K562 (cell line): ENCODE results near the gene EEF1A1. TPM values are rescaled to one million over a fixed set of nuclear protein-coding genes. Genes with fewer than 3 reads are reported as not detected.

Source experiments
- ARID2 ChIP-seq: fragments of 450-650 bp; IDR thresholded peaks from 2 replicates; pipeline ENCODE4 v1.6.1; 2017; ENCODE audit warnings: antibody characterized with exemption, mild to moderate bottlenecking
- ATF7 ChIP-seq: fragments of 450-650 bp; IDR thresholded peaks from 2 replicates; pipeline ENCODE4 v1.7.1; 2014; ENCODE audit warnings: mild to moderate bottlenecking, moderate library complexity
- CEBPG ChIP-seq, 3 experiments: fragments of 200-800 bp in 1 of 3; sonication (Bioruptor generic) in 1 of 3; sonication (generic) in 1 of 3; formaldehyde crosslinking in 1 of 3; IDR thresholded peaks in 2 of 3; conservative IDR thresholded peaks in 1 of 3; 2 replicates each; pipeline versions ENCODE4 v1.6.1 to v1.8.0; 2016 to 2022; ENCODE audit warnings: missing compliant biosample characterization in 2 of 3, missing genetic modification characterization in 2 of 3, mild to moderate bottlenecking in 1 of 3, missing genetic modification reagents in 1 of 3
- DACH1 ChIP-seq: fragments of 450-650 bp; IDR thresholded peaks from 2 replicates; pipeline ENCODE4 v1.6.1; 2018; ENCODE audit not compliant: partially characterized antibody
- FOXA3 ChIP-seq, 2 experiments: fragments of 450-650 bp in 1 of 2; sonication (generic) in 1 of 2; formaldehyde crosslinking; IDR thresholded peaks in 1 of 2; conservative IDR thresholded peaks in 1 of 2; 2 replicates each; pipeline versions ENCODE4 v1.4.0 to v1.8.0; 2020 to 2022; ENCODE audit warnings: mild to moderate bottlenecking in 2 of 2, missing genetic modification reagents in 1 of 2
- GTF2E2 ChIP-seq: fragments of 200-800 bp; sonication (Bioruptor generic); IDR thresholded peaks from 2 replicates; pipeline ENCODE4 v1.6.1; 2016; ENCODE audit warnings: missing genetic modification characterization, missing compliant biosample characterization
- JUN ChIP-seq, 2 experiments: sonication (generic) in 1 of 2; formaldehyde crosslinking in 1 of 2; IDR thresholded peaks; 2 replicates each; pipeline versions ENCODE4 v1.6.1 to v1.8.0; 2012 to 2022; ENCODE audit warnings: borderline replicate concordance in 2 of 2, mild to moderate bottlenecking in 2 of 2, improper control_type of control experiment in 1 of 2, low read depth in 1 of 2, low read length in 1 of 2, missing genetic modification reagents in 1 of 2
- KDM4B ChIP-seq, 2 experiments: fragments of 450-650 bp in 1 of 2; sonication (generic) in 1 of 2; IDR thresholded peaks; 2 replicates each; pipeline ENCODE4 v1.6.1; 2016 to 2017; ENCODE audit warnings: borderline replicate concordance in 2 of 2, antibody characterized with exemption in 1 of 2, low read depth in 1 of 2, mild to moderate bottlenecking in 1 of 2
- KHSRP ChIP-seq: fragments of 450-650 bp; IDR thresholded peaks from 2 replicates; pipeline ENCODE4 v1.6.1; 2017
- NONO ChIP-seq, 2 experiments: fragments of 200-400 bp in 1 of 2; fragments of 450-650 bp in 1 of 2; formaldehyde crosslinking in 1 of 2; IDR thresholded peaks; 2 replicates each; pipeline ENCODE4 v1.6.1; 2017; ENCODE audit warnings: low read depth in 2 of 2, mild to moderate bottlenecking in 2 of 2, moderate library complexity in 2 of 2, low read length in 1 of 2
- RFX5 ChIP-seq: IDR thresholded peaks from 2 replicates; pipeline ENCODE4 v1.6.1; 2011; ENCODE audit warnings: low read depth, mild to moderate bottlenecking, improper control_type of control experiment, low read length
- ZNF232 ChIP-seq: sonication (generic); formaldehyde crosslinking; IDR thresholded peaks from 2 replicates; pipeline ENCODE4 v1.8.0; 2022; ENCODE audit warnings: mild to moderate bottlenecking, missing genetic modification reagents
- ZNF282 ChIP-seq: sonication (generic); formaldehyde crosslinking; IDR thresholded peaks from 2 replicates; pipeline ENCODE4 v1.8.1; 2023; ENCODE audit warnings: missing genetic modification reagents
- ZNF354B ChIP-seq: fragments of 250-450 bp; sonication (Bioruptor Pico); IDR thresholded peaks from 2 replicates; pipeline ENCODE4 v1.4.0; 2020
- ZNF589 ChIP-seq: fragments of 200-800 bp; sonication (Bioruptor generic); IDR thresholded peaks from 2 replicates; pipeline ENCODE4 v1.6.1; 2016; ENCODE audit warnings: low read depth, missing genetic modification characterization, missing compliant biosample characterization
- ZNF778 ChIP-seq: fragments of 450-650 bp; formaldehyde crosslinking; IDR thresholded peaks from 2 replicates; pipeline ENCODE4 v1.4.0; 2020; ENCODE audit warnings: mild to moderate bottlenecking, moderate library complexity
- polyA plus RNA-seq, 8 experiments: library from polyadenylated mRNA; depleted of rRNA in 4 of 8; stranded (reverse) in 5 of 8; unstranded in 3 of 8; fragments of >200 nt; fragmentation: Nextera tagmentation in 2 of 8; fragmentation: Illumina TruSeq in 1 of 8; extraction: Ambion mirVana in 2 of 8; extraction: Trizol in 1 of 8; gene quantifications; 2 replicates each; pipeline versions ENCODE4 v1.2.1 to v1.2.3, GENCODE V29; 2011 to 2014; ENCODE audit warnings: inconsistent platforms in 1 of 8, missing spikeins in 1 of 8
- total RNA-seq, 7 experiments: library from RNA; depleted of rRNA in 6 of 7; stranded (reverse); fragments of >200 nt in 6 of 7; fragmentation: Illumina TruSeq in 2 of 7; extraction: Trizol in 2 of 7; gene quantifications; 2 replicates each; pipeline versions ENCODE4 v1.2.1 to v1.2.3, GENCODE V29; 2011 to 2021; ENCODE audit warnings: low replicate concordance in 1 of 7
- TF ChIP-seq, protein P1 (sequence below): fragments of 450-650 bp; formaldehyde crosslinking; IDR thresholded peaks from 2 replicates; pipeline ENCODE4 v1.4.0; 2022; ENCODE audit warnings: mild to moderate bottlenecking, moderate library complexity
- TF ChIP-seq, protein P2 (sequence below): fragments of 250-450 bp; sonication (Bioruptor Pico); IDR thresholded peaks from 2 replicates; pipeline ENCODE4 v1.5.0; 2022; ENCODE audit warnings: mild to moderate bottlenecking
- TF ChIP-seq, protein P3 (sequence below): fragments of 450-650 bp; IDR thresholded peaks from 2 replicates; pipeline ENCODE4 v1.6.1; 2016; ENCODE audit warnings: mild to moderate bottlenecking

The EEF1A1 gene
- total and polyA plus RNA-seq, 9 of the 15 experiments (the other 6 are each of a cell fraction or from before 2014, with no cell fraction given) = 6,453 to 17,323 (median 11,082) TPM

DNA sequence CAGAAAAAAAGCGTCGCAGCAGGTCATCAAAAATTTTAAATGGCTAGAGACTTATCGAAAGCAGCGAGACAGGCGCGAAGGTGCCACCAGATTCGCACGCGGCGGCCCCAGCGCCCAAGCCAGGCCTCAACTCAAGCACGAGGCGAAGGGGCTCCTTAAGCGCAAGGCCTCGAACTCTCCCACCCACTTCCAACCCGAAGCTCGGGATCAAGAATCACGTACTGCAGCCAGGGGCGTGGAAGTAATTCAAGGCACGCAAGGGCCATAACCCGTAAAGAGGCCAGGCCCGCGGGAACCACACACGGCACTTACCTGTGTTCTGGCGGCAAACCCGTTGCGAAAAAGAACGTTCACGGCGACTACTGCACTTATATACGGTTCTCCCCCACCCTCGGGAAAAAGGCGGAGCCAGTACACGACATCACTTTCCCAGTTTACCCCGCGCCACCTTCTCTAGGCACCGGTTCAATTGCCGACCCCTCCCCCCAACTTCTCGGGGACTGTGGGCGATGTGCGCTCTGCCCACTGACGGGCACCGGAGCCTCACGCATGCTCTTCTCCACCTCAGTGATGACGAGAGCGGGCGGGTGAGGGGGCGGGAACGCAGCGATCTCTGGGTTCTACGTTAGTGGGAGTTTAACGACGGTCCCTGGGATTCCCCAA is at the start of gene EEF1A1 (continued):
- TF ChIP-seq, protein P1, sequence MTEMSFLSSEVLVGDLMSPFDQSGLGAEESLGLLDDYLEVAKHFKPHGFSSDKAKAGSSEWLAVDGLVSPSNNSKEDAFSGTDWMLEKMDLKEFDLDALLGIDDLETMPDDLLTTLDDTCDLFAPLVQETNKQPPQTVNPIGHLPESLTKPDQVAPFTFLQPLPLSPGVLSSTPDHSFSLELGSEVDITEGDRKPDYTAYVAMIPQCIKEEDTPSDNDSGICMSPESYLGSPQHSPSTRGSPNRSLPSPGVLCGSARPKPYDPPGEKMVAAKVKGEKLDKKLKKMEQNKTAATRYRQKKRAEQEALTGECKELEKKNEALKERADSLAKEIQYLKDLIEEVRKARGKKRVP (CRISPR knock-in tag) = no peak
- TF ChIP-seq NONO (IDR thresholded peaks at IDR 0.05; ENCODE audit: low read depth in 2 of 2, low read length in 1 of 2) = peak; percentile 38 to 77; a peak in 3 of 4 replicates
- peak; percentile 33; the same call in 1 of the 2 replicates for TF ChIP-seq RFX5
- TF ChIP-seq GTF2E2 (tag) = peak; percentile 99
- no peak for TF ChIP-seq DACH1
- peak; percentile 36; the same call in 1 of the 2 replicates for TF ChIP-seq ZNF354B (CRISPR knock-in tag)
- TF ChIP-seq KHSRP = no peak; the same call in 1 of the 2 replicates
- TF ChIP-seq KDM4B (IDR thresholded peaks at IDR 0.05; ENCODE audit: borderline replicate concordance in 2 of 2, low read depth in 1 of 2) = peak in 1 of 2 experiments; percentile 68; a peak in 1 of 4 replicates
- 0 out of 2 replicates have a peak, but pooled peaks have one; percentile 22 for TF ChIP-seq ZNF232
- TF ChIP-seq ZNF282 = peak; percentile 95; the same call in 1 of the 2 replicates
- TF ChIP-seq CEBPG (CRISPR knock-in tag; IDR thresholded peaks at IDR 0.05) = no peak
- TF ChIP-seq CEBPG (tag; conservative IDR thresholded peaks at IDR 0.05 in 1 of 2, IDR thresholded peaks at IDR 0.05 in 1 of 2) = peak; percentile 51 to 79; a peak in 2 of 4 replicates
- no peak for TF ChIP-seq ZNF778 (CRISPR knock-in tag)
- peak; percentile 87 for TF ChIP-seq ATF7
- TF ChIP-seq, protein P2, sequence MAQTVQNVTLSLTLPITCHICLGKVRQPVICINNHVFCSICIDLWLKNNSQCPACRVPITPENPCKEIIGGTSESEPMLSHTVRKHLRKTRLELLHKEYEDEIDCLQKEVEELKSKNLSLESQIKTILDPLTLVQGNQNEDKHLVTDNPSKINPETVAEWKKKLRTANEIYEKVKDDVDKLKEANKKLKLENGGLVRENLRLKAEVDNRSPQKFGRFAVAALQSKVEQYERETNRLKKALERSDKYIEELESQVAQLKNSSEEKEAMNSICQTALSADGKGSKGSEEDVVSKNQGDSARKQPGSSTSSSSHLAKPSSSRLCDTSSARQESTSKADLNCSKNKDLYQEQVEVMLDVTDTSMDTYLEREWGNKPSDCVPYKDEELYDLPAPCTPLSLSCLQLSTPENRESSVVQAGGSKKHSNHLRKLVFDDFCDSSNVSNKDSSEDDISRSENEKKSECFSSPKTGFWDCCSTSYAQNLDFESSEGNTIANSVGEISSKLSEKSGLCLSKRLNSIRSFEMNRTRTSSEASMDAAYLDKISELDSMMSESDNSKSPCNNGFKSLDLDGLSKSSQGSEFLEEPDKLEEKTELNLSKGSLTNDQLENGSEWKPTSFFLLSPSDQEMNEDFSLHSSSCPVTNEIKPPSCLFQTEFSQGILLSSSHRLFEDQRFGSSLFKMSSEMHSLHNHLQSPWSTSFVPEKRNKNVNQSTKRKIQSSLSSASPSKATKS (CRISPR knock-in tag) = no peak
- TF ChIP-seq ARID2 = 0 out of 2 replicates have a peak, but pooled peaks have one; percentile 10
- TF ChIP-seq, protein P3, sequence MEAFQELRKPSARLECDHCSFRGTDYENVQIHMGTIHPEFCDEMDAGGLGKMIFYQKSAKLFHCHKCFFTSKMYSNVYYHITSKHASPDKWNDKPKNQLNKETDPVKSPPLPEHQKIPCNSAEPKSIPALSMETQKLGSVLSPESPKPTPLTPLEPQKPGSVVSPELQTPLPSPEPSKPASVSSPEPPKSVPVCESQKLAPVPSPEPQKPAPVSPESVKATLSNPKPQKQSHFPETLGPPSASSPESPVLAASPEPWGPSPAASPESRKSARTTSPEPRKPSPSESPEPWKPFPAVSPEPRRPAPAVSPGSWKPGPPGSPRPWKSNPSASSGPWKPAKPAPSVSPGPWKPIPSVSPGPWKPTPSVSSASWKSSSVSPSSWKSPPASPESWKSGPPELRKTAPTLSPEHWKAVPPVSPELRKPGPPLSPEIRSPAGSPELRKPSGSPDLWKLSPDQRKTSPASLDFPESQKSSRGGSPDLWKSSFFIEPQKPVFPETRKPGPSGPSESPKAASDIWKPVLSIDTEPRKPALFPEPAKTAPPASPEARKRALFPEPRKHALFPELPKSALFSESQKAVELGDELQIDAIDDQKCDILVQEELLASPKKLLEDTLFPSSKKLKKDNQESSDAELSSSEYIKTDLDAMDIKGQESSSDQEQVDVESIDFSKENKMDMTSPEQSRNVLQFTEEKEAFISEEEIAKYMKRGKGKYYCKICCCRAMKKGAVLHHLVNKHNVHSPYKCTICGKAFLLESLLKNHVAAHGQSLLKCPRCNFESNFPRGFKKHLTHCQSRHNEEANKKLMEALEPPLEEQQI = peak; percentile 70; the same call in 1 of the 2 replicates
- TF ChIP-seq JUN (IDR thresholded peaks at IDR 0.05; ENCODE audit: borderline replicate concordance, low read depth, low read length) = peak; percentile 41; the same call in 1 of the 2 replicates
- TF ChIP-seq JUN (CRISPR knock-in tag; IDR thresholded peaks at IDR 0.05; ENCODE audit: borderline replicate concordance) = no peak
- TF ChIP-seq ZNF589 = 0 out of 2 replicates have a peak, but pooled peaks have one; percentile 19
- peak in 1 of 2 experiments; percentile 61; a peak in 1 of 4 replicates for TF ChIP-seq FOXA3 (CRISPR knock-in tag; conservative IDR thresholded peaks at IDR 0.05 in 1 of 2, IDR thresholded peaks at IDR 0.05 in 1 of 2)
